Neural cell (in vitro differentiated cells): Measurements from ENCODE around the gene GPR17. TPM values are rescaled to one million over a fixed set of nuclear protein-coding genes. Genes with fewer than 3 reads are reported as not detected.

Source experiments
- H2AFZ ChIP-seq: fragments of 200-600, 300-800 bp; sonication (generic), shearing (Covaris generic); 2 replicates; pipeline ENCODE4 v1.6.0; 2014; ENCODE audit warnings: low read depth, mild to moderate bottlenecking, antibody characterized with exemption, low read length, moderate library complexity
- H3F3A ChIP-seq: fragments of 200-600 bp; shearing (Covaris generic); 2 replicates; pipeline ENCODE4 v1.6.1; 2016; ENCODE audit warnings: mild to moderate bottlenecking, moderate library complexity, mixed read lengths, antibody characterized with exemption, low read length; ENCODE audit not compliant: insufficient read depth, poor library complexity, severe bottlenecking
- H3K27ac ChIP-seq: fragments of 200-600, 300-800 bp; sonication (generic), shearing (Covaris generic); 2 replicates; pipeline ENCODE4 v1.5.1; 2014; ENCODE audit warnings: mild to moderate bottlenecking, low read length, moderate library complexity
- H3K27me3 ChIP-seq: fragments of 300-800, 200-600 bp; sonication (generic), shearing (Covaris generic); 2 replicates; pipeline ENCODE4 v1.6.0; 2014; ENCODE audit warnings: mild to moderate bottlenecking, low read depth, low read length, moderate library complexity; ENCODE audit not compliant: insufficient read depth
- H3K36me3 ChIP-seq: fragments of 300-800, 200-600 bp; sonication (generic), shearing (Covaris generic); 2 replicates; pipeline ENCODE4 v1.5.1; 2014; ENCODE audit warnings: mild to moderate bottlenecking, antibody characterized with exemption, low read length, moderate library complexity; ENCODE audit not compliant: insufficient read depth
- H3K4me2 ChIP-seq: fragments of 300-800, 200-600 bp; sonication (generic), shearing (Covaris generic); 2 replicates; pipeline ENCODE4 v1.6.0; 2014; ENCODE audit warnings: mild to moderate bottlenecking, low read length
- H3K4me3 ChIP-seq: fragments of 300-800, 200-600 bp; sonication (generic), shearing (Covaris generic); 2 replicates; pipeline ENCODE4 v1.5.1; 2014; ENCODE audit warnings: mild to moderate bottlenecking, low read length, moderate library complexity
- H3K79me2 ChIP-seq: fragments of 200-600 bp; shearing (Covaris generic); replicated peaks from 2 replicates; pipeline ENCODE4 v1.6.0; 2014; ENCODE audit warnings: mild to moderate bottlenecking, low read length, moderate library complexity; ENCODE audit not compliant: insufficient read depth
- H3K9ac ChIP-seq: fragments of 300-800, 200-600 bp; sonication (generic), shearing (Covaris generic); 2 replicates; pipeline ENCODE4 v1.6.1; 2016; ENCODE audit warnings: mild to moderate bottlenecking, low read length, mixed read lengths
- H3K9me2 ChIP-seq: fragments of 200-600 bp; shearing (Covaris generic); 2 replicates; pipeline ENCODE4 v1.6.1; 2016; ENCODE audit warnings: mild to moderate bottlenecking, low read length, mixed read lengths; ENCODE audit not compliant: insufficient read depth
- H3K9me3 ChIP-seq: fragments of 200-600, 300-800 bp; sonication (generic), shearing (Covaris generic); 2 replicates; pipeline ENCODE4 v1.6.1; 2016; ENCODE audit warnings: mild to moderate bottlenecking, mixed run types, low read length, moderate library complexity, mixed read lengths
- H4K20me1 ChIP-seq: fragments of 200-600 bp; shearing (Covaris generic); 2 replicates; pipeline ENCODE4 v1.6.1; 2016; ENCODE audit warnings: mild to moderate bottlenecking, mixed run types; ENCODE audit not compliant: insufficient read depth
- EP300 ChIP-seq: fragments of 450-650 bp; conservative IDR thresholded peaks from 2 replicates; pipeline ENCODE4 v1.6.1; 2014; ENCODE audit warnings: antibody characterized with exemption, mild to moderate bottlenecking, moderate library complexity; ENCODE audit not compliant: poor library complexity, severe bottlenecking
- EZH2 ChIP-seq: fragments of 200-600, 300-800 bp; shearing (Covaris generic), sonication (generic); IDR thresholded peaks from 2 replicates; pipeline ENCODE4 v1.6.1; 2014; ENCODE audit warnings: antibody characterized with exemption, low read length, borderline replicate concordance, mild to moderate bottlenecking; ENCODE audit not compliant: insufficient read depth, poor library complexity, severe bottlenecking
- MXI1 ChIP-seq: fragments of 450-650 bp; conservative IDR thresholded peaks from 2 replicates; pipeline ENCODE4 v1.6.1; 2014; ENCODE audit warnings: antibody characterized with exemption, mild to moderate bottlenecking; ENCODE audit not compliant: poor library complexity, severe bottlenecking
- POLR2AphosphoS5 ChIP-seq: IDR thresholded peaks from 2 replicates; pipeline ENCODE4 v1.6.1; 2012
- RAD21 ChIP-seq: fragments of 450-650 bp; conservative IDR thresholded peaks from 2 replicates; pipeline ENCODE4 v1.6.1; 2014; ENCODE audit warnings: antibody characterized with exemption, mild to moderate bottlenecking, moderate library complexity
- SMC3 ChIP-seq: fragments of 450-650 bp; conservative IDR thresholded peaks from 2 replicates; pipeline ENCODE4 v1.6.1; 2014; ENCODE audit warnings: antibody characterized with exemption, mild to moderate bottlenecking, moderate library complexity; ENCODE audit not compliant: poor library complexity
- TAF1 ChIP-seq: IDR thresholded peaks from 2 replicates; pipeline ENCODE4 v1.6.1; 2012; ENCODE audit warnings: low read depth
- polyA plus RNA-seq: library from polyadenylated mRNA; depleted of rRNA; stranded (reverse); fragments of >200 nt; gene quantifications from 2 replicates; pipeline ENCODE4 v1.2.3, GENCODE V29; 2014
- TF ChIP-seq, protein P1 (sequence below): IDR thresholded peaks from 2 replicates; pipeline ENCODE4 v1.6.1; 2012; ENCODE audit warnings: borderline replicate concordance
- TF ChIP-seq, protein P2 (sequence below): fragments of 450-650 bp; IDR thresholded peaks from 2 replicates; pipeline ENCODE4 v1.5.1; 2014; ENCODE audit warnings: antibody characterized with exemption, mild to moderate bottlenecking, moderate library complexity; ENCODE audit not compliant: poor library complexity, severe bottlenecking

GPR17 gene
- polyA plus RNA-seq, 1 donor from 2014 or later: not detected

DNA sequence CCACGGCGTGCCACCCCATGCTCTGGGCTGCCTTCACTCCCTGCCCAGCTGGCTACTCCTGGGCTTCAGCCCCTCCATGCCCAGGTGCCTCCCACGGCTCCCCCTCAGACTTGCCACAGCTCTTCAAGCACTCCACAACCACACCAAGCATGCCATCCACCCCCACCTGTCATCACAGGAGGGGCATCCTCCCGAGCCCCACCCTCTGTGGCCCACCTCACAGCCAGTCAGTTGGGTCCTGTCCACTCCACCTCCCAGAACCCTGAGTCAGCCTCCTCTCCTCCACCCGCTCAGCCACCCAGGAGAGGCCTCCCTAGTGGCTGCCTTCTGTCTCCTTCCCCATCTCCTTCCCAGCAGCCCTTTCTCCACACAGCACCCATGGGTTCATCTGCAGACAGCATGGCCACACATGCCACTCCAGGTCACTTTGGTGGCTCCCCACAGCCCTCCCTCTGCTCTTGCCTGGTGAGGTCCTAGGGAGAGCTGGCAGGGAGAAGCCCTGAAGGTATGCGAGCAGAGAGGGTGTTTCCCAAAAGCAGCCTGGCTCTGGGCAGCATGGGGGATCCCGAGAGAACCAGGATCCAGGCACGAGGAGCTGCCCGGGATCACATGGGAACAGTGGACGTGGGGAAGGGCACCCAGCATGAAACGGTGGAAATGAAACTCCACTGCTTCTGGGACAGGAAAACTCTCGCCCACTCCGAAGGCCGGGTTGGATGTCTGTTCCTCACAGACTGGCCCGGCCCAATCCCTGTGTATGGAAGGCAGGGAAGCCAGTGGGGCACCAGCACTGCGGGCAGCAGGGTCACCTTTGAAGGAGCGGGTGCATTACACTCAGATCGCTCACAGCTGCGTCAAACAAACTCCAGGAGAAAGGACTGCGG, 26.6 kb downstream of the GPR17 start:
- Histone ChIP-seq H3K4me2 (no peak overlapping the region), H3K36me3 (no peaks in the 10 kb centered on the region), H3K27ac (no peak overlapping the region), H3K9me3 (no peaks in the 10 kb centered on the region), H3K79me2 (no peaks in the 10 kb centered on the region), H2AFZ (no peak overlapping the region), H3K4me3 (no peak overlapping the region), H3K9me2 (no peaks in the 10 kb centered on the region), H3K27me3 (peaks cover 31% of the 10 kb centered on the region), H4K20me1 (no peaks in the 10 kb centered on the region), H3K9ac (no peak overlapping the region), H3F3A (no peaks in the 10 kb centered on the region)
- TF ChIP-seq MXI1 (no peak), RAD21 (no peak), TAF1 (no peak), POLR2AphosphoS5 (no peak), EZH2 (no peak), SMC3 (no peak), EP300 (no peak)
- TF ChIP-seq, protein P1, sequence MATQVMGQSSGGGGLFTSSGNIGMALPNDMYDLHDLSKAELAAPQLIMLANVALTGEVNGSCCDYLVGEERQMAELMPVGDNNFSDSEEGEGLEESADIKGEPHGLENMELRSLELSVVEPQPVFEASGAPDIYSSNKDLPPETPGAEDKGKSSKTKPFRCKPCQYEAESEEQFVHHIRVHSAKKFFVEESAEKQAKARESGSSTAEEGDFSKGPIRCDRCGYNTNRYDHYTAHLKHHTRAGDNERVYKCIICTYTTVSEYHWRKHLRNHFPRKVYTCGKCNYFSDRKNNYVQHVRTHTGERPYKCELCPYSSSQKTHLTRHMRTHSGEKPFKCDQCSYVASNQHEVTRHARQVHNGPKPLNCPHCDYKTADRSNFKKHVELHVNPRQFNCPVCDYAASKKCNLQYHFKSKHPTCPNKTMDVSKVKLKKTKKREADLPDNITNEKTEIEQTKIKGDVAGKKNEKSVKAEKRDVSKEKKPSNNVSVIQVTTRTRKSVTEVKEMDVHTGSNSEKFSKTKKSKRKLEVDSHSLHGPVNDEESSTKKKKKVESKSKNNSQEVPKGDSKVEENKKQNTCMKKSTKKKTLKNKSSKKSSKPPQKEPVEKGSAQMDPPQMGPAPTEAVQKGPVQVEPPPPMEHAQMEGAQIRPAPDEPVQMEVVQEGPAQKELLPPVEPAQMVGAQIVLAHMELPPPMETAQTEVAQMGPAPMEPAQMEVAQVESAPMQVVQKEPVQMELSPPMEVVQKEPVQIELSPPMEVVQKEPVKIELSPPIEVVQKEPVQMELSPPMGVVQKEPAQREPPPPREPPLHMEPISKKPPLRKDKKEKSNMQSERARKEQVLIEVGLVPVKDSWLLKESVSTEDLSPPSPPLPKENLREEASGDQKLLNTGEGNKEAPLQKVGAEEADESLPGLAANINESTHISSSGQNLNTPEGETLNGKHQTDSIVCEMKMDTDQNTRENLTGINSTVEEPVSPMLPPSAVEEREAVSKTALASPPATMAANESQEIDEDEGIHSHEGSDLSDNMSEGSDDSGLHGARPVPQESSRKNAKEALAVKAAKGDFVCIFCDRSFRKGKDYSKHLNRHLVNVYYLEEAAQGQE: no peak
- TF ChIP-seq, protein P2, sequence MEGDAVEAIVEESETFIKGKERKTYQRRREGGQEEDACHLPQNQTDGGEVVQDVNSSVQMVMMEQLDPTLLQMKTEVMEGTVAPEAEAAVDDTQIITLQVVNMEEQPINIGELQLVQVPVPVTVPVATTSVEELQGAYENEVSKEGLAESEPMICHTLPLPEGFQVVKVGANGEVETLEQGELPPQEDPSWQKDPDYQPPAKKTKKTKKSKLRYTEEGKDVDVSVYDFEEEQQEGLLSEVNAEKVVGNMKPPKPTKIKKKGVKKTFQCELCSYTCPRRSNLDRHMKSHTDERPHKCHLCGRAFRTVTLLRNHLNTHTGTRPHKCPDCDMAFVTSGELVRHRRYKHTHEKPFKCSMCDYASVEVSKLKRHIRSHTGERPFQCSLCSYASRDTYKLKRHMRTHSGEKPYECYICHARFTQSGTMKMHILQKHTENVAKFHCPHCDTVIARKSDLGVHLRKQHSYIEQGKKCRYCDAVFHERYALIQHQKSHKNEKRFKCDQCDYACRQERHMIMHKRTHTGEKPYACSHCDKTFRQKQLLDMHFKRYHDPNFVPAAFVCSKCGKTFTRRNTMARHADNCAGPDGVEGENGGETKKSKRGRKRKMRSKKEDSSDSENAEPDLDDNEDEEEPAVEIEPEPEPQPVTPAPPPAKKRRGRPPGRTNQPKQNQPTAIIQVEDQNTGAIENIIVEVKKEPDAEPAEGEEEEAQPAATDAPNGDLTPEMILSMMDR: no peak

DNA sequence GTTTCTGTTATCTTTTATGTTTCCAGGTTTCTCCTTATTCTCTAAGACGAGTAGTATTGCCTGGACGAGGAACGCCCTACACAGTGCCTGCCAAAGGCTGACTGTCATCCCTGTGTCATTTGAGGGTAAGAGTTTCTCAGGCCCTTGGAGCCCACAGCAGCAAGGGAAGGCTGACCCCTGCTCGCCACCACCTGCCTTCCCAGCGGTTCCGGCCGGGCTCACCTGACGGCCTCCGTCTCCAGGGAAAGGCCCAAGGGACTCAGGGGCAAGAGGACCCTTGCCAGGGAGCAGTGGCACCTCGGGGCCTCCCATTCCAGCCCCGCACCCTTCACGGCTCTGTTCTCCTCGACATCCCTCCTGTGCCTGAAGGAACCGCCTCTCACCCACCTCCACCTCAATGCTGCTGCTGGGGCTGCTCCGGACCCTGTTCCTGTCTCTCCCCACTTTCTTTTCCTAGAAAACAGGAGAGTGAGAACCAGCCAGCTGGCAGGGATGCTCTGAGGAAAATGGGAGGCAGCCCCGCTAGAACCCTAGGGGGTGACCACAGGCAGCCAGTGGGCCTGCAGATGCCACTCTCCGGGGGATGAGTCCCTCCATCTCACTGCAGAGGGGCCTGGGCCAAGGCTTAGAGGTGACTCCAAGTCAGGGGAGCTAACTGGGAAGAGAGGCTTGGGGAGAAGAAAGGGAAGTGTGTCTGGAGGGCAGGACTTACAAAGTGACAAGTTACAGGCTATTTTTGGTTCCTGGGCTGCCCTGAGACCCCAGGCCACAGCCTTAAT, 27.5 kb downstream of the GPR17 start:
- peaks cover 31% of the 10 kb centered on the region for H3K27me3 ChIP-seq
- no peaks in the 10 kb centered on the region for H3K79me2 ChIP-seq
- H3K36me3 ChIP-seq: no peaks in the 10 kb centered on the region
- no peaks in the 10 kb centered on the region for H4K20me1 ChIP-seq
- TF ChIP-seq MXI1: no peak
- TF ChIP-seq RAD21: no peak
- TF ChIP-seq, protein P2: no peak
- TF ChIP-seq SMC3: no peak
- no peak for TF ChIP-seq EZH2
- TF ChIP-seq, protein P1: no peak
- TF ChIP-seq EP300: no peak
- no peak for TF ChIP-seq POLR2AphosphoS5
- no peak for TF ChIP-seq TAF1
- no peak overlapping the region for H2AFZ ChIP-seq
- no peak overlapping the region for H3K27ac ChIP-seq
- H3K9me2 ChIP-seq: no peaks in the 10 kb centered on the region
- H3K9ac ChIP-seq: no peak overlapping the region
- no peaks in the 10 kb centered on the region for H3F3A ChIP-seq
- H3K9me3 ChIP-seq: no peaks in the 10 kb centered on the region
- no peak overlapping the region for H3K4me3 ChIP-seq
- H3K4me2 ChIP-seq: no peak overlapping the region
